RWPE2 (cell line): ENCODE measurements around the gene SPATA2L.

Source experiments
- ATAC-seq: fragments of 200-7000 bp; cut with Tn5 transposase; 3 replicates; pipeline ENCODE4 v1.9.1; 2021; ENCODE audit warnings: low read depth
- DNase-seq: peaks from one replicate; pipeline ENCODE4 v3.0.0-alpha.2; 2020; ENCODE audit warnings: low spot score
- H3K27ac ChIP-seq: fragments of 450-650 bp; 2 replicates; pipeline ENCODE4 v1.5.1; 2017; ENCODE audit warnings: mild to moderate bottlenecking; ENCODE audit not compliant: poor library complexity, severe bottlenecking
- H3K27me3 ChIP-seq: fragments of 250-450 bp; sonication (Bioruptor Pico); 2 replicates; pipeline ENCODE4 v1.5.1; 2021; ENCODE audit warnings: mild to moderate bottlenecking, moderate library complexity; ENCODE audit not compliant: insufficient read depth, poor library complexity, severe bottlenecking
- H3K36me3 ChIP-seq: fragments of 250-450 bp; sonication (Bioruptor Pico); 2 replicates; pipeline ENCODE4 v1.5.1; 2020; ENCODE audit warnings: low read depth, mild to moderate bottlenecking, moderate library complexity
- H3K4me1 ChIP-seq: fragments of 250-450 bp; sonication (Bioruptor Pico); 2 replicates; pipeline ENCODE4 v1.5.1; 2021; ENCODE audit warnings: mild to moderate bottlenecking, moderate library complexity; ENCODE audit not compliant: insufficient read depth, poor library complexity, severe bottlenecking
- H3K4me3 ChIP-seq: fragments of 250-450 bp; sonication (Bioruptor Pico); 2 replicates; pipeline ENCODE4 v1.5.1; 2021; ENCODE audit warnings: mild to moderate bottlenecking, moderate library complexity; ENCODE audit not compliant: severe bottlenecking
- H3K9me3 ChIP-seq: fragments of 250-450 bp; sonication (Bioruptor Pico); 2 replicates; pipeline ENCODE4 v1.5.1; 2021; ENCODE audit warnings: mild to moderate bottlenecking, moderate library complexity; ENCODE audit not compliant: severe bottlenecking
- TF ChIP-seq, protein P1 (sequence below): fragments of 450-650 bp; IDR thresholded peaks from one replicate; pipeline ENCODE4 v1.5.1; 2017; ENCODE audit warnings: mild to moderate bottlenecking, moderate library complexity; ENCODE audit not compliant: poor library complexity, severe bottlenecking

The SPATA2L gene

DNA sequence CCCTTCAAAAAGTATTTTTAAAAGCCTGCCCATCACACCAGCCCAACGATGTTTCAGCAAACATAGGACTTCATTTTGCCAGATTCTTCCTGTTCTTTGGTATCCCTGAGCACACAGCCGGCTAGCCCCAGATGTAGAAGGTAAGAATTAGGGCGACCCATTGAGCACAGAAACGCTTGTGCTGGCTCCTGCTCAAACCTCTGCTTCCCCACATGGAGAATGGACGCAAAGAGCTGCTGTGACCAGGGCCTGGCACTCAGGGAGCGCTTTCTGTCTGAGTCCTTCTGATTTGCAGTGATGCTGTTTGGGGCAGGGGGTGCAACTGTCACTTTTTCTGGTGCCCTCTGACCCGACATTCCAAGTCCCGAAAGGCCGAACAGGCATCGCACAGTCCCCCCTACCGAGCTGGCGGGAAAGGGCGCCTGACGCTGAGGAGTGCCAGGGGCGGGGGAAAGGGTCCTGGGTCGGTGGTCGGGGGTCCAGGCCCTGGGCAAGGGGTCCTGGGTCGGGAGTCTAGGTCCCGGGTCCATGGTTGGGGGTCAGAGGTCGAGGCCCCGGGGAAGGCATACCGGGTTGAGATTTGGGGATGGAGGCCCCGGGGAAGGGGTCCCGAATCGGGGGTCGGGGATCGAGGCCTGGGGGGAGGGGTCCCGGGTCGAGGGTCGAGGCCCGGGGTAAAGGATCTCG is 44.9 kb downstream of the SPATA2L start:
- no peaks in the 10 kb centered on the region for H3K9me3 ChIP-seq
- peak overlapping the region; percentile 89 for H3K4me3 ChIP-seq
- no peaks in the 10 kb centered on the region for H3K27me3 ChIP-seq
- no peak for ATAC-seq
- peaks cover 39% of the 10 kb centered on the region for H3K36me3 ChIP-seq
- peaks cover 6% of the 10 kb centered on the region for H3K4me1 ChIP-seq
- DNase-seq, result no peak
- peak overlapping the region; percentile 57 for H3K27ac ChIP-seq
- TF ChIP-seq, protein P1, sequence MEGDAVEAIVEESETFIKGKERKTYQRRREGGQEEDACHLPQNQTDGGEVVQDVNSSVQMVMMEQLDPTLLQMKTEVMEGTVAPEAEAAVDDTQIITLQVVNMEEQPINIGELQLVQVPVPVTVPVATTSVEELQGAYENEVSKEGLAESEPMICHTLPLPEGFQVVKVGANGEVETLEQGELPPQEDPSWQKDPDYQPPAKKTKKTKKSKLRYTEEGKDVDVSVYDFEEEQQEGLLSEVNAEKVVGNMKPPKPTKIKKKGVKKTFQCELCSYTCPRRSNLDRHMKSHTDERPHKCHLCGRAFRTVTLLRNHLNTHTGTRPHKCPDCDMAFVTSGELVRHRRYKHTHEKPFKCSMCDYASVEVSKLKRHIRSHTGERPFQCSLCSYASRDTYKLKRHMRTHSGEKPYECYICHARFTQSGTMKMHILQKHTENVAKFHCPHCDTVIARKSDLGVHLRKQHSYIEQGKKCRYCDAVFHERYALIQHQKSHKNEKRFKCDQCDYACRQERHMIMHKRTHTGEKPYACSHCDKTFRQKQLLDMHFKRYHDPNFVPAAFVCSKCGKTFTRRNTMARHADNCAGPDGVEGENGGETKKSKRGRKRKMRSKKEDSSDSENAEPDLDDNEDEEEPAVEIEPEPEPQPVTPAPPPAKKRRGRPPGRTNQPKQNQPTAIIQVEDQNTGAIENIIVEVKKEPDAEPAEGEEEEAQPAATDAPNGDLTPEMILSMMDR, result no peak

GRCh38 chr16:89655062-89655643 is 46.4 kb downstream of the SPATA2L start:
- Histone ChIP-seq H3K36me3 (peaks cover 30% of the 10 kb centered on the region), H3K9me3 (no peaks in the 10 kb centered on the region), H3K4me3 (no peak overlapping the region), H3K27ac (no peak overlapping the region), H3K27me3 (no peaks in the 10 kb centered on the region), H3K4me1 (peaks cover 6% of the 10 kb centered on the region)
- DNase-seq (no peak), ATAC-seq (no peak)
- TF ChIP-seq, protein P1, result no peak

DNA sequence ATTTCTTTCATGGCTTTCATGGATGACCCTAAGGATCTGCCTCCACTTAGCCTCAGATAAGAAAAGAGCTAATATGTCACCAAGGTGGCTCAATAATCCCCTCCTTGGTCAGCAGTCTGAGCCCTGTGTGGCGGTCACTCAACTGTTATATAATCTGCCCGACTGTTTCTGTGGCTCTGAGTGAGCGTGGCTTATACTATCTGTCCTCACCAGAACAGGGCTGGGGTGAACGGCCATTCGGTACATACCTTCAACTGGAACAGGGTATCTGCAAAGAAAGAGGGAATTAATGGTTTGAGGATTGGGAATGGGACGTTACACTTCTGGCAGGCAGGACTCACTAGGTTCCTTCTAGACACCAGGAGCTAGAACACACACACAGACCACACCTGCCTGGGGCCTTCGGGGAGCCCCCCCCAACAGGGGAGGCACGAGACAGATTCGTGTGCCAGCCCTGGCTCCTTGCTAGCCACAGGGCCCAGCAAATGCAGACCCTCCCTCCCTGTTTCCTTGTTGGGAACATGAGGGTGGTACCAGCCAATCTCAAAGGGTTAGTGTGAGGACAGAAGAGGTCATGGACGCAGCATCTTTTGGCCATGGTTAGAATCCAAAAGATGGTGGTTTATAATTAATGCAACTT is 47.7 kb downstream of the SPATA2L start:
- no peak for ATAC-seq

DNA sequence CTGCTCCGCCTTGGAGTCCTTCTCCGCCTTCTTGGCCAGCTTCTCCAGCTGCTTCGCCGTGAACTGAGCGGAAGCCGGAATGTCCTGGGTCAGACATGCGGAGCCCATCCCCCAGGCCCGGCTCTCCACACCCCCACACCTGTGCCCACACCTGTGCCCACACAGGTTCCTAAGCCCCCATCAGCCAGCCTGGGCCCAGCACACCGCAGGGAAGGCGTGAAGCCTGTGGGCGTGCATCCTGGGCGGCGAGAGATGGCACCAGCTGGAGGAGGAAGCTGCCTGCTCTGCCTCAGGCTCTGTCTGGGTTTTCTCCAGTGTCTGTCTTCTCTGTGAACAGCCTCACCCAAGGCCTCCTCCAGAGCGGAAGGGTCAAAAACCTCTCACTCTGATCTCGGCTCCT is 49.9 kb downstream of the SPATA2L start:
- no peaks in the 10 kb centered on the region for H3K9me3 ChIP-seq
- peaks cover 6% of the 10 kb centered on the region for H3K4me1 ChIP-seq
- no peak for DNase-seq
- H3K36me3 ChIP-seq, result peaks cover 24% of the 10 kb centered on the region
- no peak overlapping the region for H3K27ac ChIP-seq
- TF ChIP-seq, protein P1, result no peak
- ATAC-seq, result no peak
- H3K4me3 ChIP-seq, result no peak overlapping the region
- no peaks in the 10 kb centered on the region for H3K27me3 ChIP-seq

More for the DNA sequence above, 47.7 kb downstream of the SPATA2L start:
- DNase-seq, result no peak
- Histone ChIP-seq H3K27ac (no peak overlapping the region), H3K36me3 (peaks cover 19% of the 10 kb centered on the region), H3K9me3 (no peaks in the 10 kb centered on the region), H3K4me3 (no peak overlapping the region), H3K4me1 (peaks cover 2% of the 10 kb centered on the region), H3K27me3 (no peaks in the 10 kb centered on the region)
- TF ChIP-seq, protein P1, result no peak
